H1 (cell line): ENCODE measurements around the gene S1PR3. TPM values are rescaled to one million over a fixed set of nuclear protein-coding genes. Genes with fewer than 3 reads are reported as not detected.

Experiments
- CTCF ChIA-PET: fragments of 300-600 bp; sonication (Branson Sonifier 250); formaldehyde crosslinking; loops from one replicate; lab custom pipeline; 2021; ENCODE audit not compliant: partially characterized antibody; lab: Charles Lee
- POLR2A ChIA-PET: fragments of 300-600 bp; sonication (Branson Sonifier 250); formaldehyde crosslinking; loops from one replicate; lab custom pipeline; 2021; ENCODE audit warnings: inconsistent platforms; ENCODE audit not compliant: partially characterized antibody; lab: Charles Lee
- DNase-seq, 2 experiments: peaks; one replicate each; pipeline versions ENCODE4 v3.0.0 to v3.0.0-alpha.2; 2010 to 2022; ENCODE audit warnings: low spot score in 2 of 2, low read depth in 1 of 2, mixed read lengths in 1 of 2
- FAIRE-seq: peaks from 2 replicates; lab custom pipeline; 2011; peaks lifted over from hg19 to GRCh38; lab: Jason Lieb, UNC
- H2AFZ ChIP-seq: 2 replicates; pipeline ENCODE4 v1.8.1; 2012; ENCODE audit warnings: low read length, inconsistent platforms
- H2AK5ac ChIP-seq: 2 replicates; pipeline ENCODE4 v1.6.1; 2013; ENCODE audit warnings: low read depth, low read length
- H2BK120ac ChIP-seq: replicated peaks from 2 replicates; pipeline ENCODE3; 2013; ENCODE audit warnings: low read depth, low read length, inconsistent platforms
- H2BK12ac ChIP-seq: 2 replicates; pipeline ENCODE4 v1.6.1; 2013; ENCODE audit warnings: low read depth, low read length
- H2BK15ac ChIP-seq: 2 replicates; pipeline ENCODE4 v1.6.1; 2013; ENCODE audit warnings: low read length
- H2BK20ac ChIP-seq: 2 replicates; pipeline ENCODE4 v1.6.1; 2013; ENCODE audit warnings: low read length
- H2BK5ac ChIP-seq: 2 replicates; pipeline ENCODE4 v1.6.1; 2013; ENCODE audit warnings: low read depth, low read length
- H3K14ac ChIP-seq: 2 replicates; pipeline ENCODE4 v1.6.1; 2013; ENCODE audit warnings: inconsistent platforms; ENCODE audit not compliant: insufficient read length
- H3K18ac ChIP-seq: 2 replicates; pipeline ENCODE4 v1.6.1; 2013; ENCODE audit warnings: low read length; ENCODE audit errors: extremely low read depth
- H3K23ac ChIP-seq: 2 replicates; pipeline ENCODE4 v1.6.1; 2013; ENCODE audit warnings: inconsistent platforms; ENCODE audit not compliant: insufficient read length
- H3K23me2 ChIP-seq: 2 replicates; pipeline ENCODE4 v1.6.1; 2013; ENCODE audit warnings: low read depth, low read length
- H3K27ac ChIP-seq: 2 replicates; pipeline ENCODE4 v1.6.1; 2011; ENCODE audit warnings: low read depth, low read length, inconsistent platforms
- H3K27me3 ChIP-seq, 4 experiments: replicated peaks in 1 of 4; 1 replicate in 1 of 4; 2 replicates in 3 of 4; pipeline versions ENCODE4 v1.6.1 to v1.8.1; 2011 to 2013; ENCODE audit warnings: low read length in 3 of 4, mild to moderate bottlenecking in 3 of 4, inconsistent platforms in 2 of 4, mixed read lengths in 2 of 4, moderate library complexity in 1 of 4; ENCODE audit not compliant: control insufficient read depth in 3 of 4, insufficient read depth in 3 of 4; ENCODE audit errors: extremely low read depth in 1 of 4
- H3K36me3 ChIP-seq, 4 experiments: 2 replicates each; pipeline versions ENCODE4 v1.6.1 to v1.8.1; 2011 to 2013; ENCODE audit warnings: mild to moderate bottlenecking in 4 of 4, low read length in 3 of 4, moderate library complexity in 2 of 4, control low read depth in 1 of 4, inconsistent platforms in 1 of 4; ENCODE audit not compliant: insufficient read depth in 4 of 4, control insufficient read depth in 2 of 4
- H3K4ac ChIP-seq: replicated peaks from 2 replicates; pipeline ENCODE3; 2013; ENCODE audit warnings: low read length, low read depth, mixed read lengths, inconsistent platforms; ENCODE audit not compliant: insufficient read length
- H3K4me1 ChIP-seq, 4 experiments: replicated peaks in 1 of 4; 1 replicate in 1 of 4; 2 replicates in 3 of 4; pipeline versions ENCODE4 v1.6.1 to v1.8.1; 2011 to 2013; ENCODE audit warnings: low read length in 3 of 4, inconsistent platforms in 2 of 4, mixed read lengths in 1 of 4; ENCODE audit not compliant: insufficient read depth in 4 of 4, control insufficient read depth in 3 of 4
- H3K4me2 ChIP-seq, 2 experiments: 2 replicates each; pipeline versions ENCODE4 v1.6.1 to v1.8.1; 2011 to 2013; ENCODE audit warnings: low read depth in 2 of 2, low read length in 2 of 2, control low read depth in 1 of 2, inconsistent platforms in 1 of 2, mild to moderate bottlenecking in 1 of 2; ENCODE audit not compliant: insufficient read depth in 1 of 2
- H3K4me3 ChIP-seq, 4 experiments: fragments of 200-600, 300-600 bp in 1 of 4; sonication (generic), shearing (Covaris generic), sonication (Bioruptor Twin) in 1 of 4; 2 replicates each; pipeline versions ENCODE4 v1.5.1 to v1.8.1; 2011 to 2016; ENCODE audit warnings: low read length in 4 of 4, low read depth in 3 of 4, control low read depth in 2 of 4, inconsistent platforms in 2 of 4, mild to moderate bottlenecking in 2 of 4, mixed read lengths in 1 of 4, moderate library complexity in 1 of 4; ENCODE audit not compliant: insufficient read depth in 2 of 4; ENCODE audit errors: extremely low read depth in 1 of 4
- H3K56ac ChIP-seq: replicated peaks from 2 replicates; pipeline ENCODE3; 2013; ENCODE audit warnings: low read depth, mild to moderate bottlenecking, mixed read lengths, low read length, inconsistent platforms; ENCODE audit not compliant: insufficient read length
- H3K79me1 ChIP-seq: 2 replicates; pipeline ENCODE4 v1.6.1; 2013; ENCODE audit warnings: low read depth, low read length, control low read depth
- H3K79me2 ChIP-seq, 2 experiments: 2 replicates each; pipeline versions ENCODE4 v1.6.1 to v1.8.1; 2012 to 2013; ENCODE audit warnings: low read length in 2 of 2, mild to moderate bottlenecking in 2 of 2, inconsistent platforms in 1 of 2; ENCODE audit not compliant: insufficient read depth in 2 of 2, control insufficient read depth in 1 of 2
- H3K9ac ChIP-seq, 4 experiments: replicated peaks in 1 of 4; 1 replicate in 1 of 4; 2 replicates in 3 of 4; pipeline versions ENCODE4 v1.6.1 to v1.8.1; 2011 to 2013; ENCODE audit warnings: low read depth in 3 of 4, low read length in 3 of 4, control low read depth in 2 of 4, mild to moderate bottlenecking in 2 of 4, moderate library complexity in 2 of 4, inconsistent platforms in 1 of 4; ENCODE audit errors: extremely low read depth in 1 of 4
- H3K9me3 ChIP-seq, 2 experiments: 2 replicates each; pipeline versions ENCODE4 v1.6.1 to v1.8.1; 2012 to 2013; ENCODE audit warnings: mild to moderate bottlenecking in 2 of 2, moderate library complexity in 2 of 2, control low read depth in 1 of 2, inconsistent platforms in 1 of 2, low read depth in 1 of 2, low read length in 1 of 2, mixed read lengths in 1 of 2; ENCODE audit not compliant: insufficient read depth in 2 of 2
- H4K20me1 ChIP-seq, 2 experiments: replicated peaks in 1 of 2; 2 replicates each; pipeline versions ENCODE3 to v1.8.1; 2011 to 2013; ENCODE audit warnings: inconsistent platforms in 2 of 2, low read length in 2 of 2, mild to moderate bottlenecking in 1 of 2; ENCODE audit not compliant: insufficient read depth in 2 of 2, control insufficient read depth in 1 of 2
- H4K5ac ChIP-seq: 2 replicates; pipeline ENCODE4 v1.6.1; 2013; ENCODE audit warnings: low read length, low read depth, mixed read lengths, inconsistent platforms; ENCODE audit not compliant: insufficient read length
- H4K8ac ChIP-seq: 2 replicates; pipeline ENCODE4 v1.8.0; 2013; ENCODE audit warnings: mild to moderate bottlenecking, moderate library complexity, low read length, inconsistent platforms; ENCODE audit not compliant: insufficient read depth; ENCODE audit errors: extremely low read depth
- H4K91ac ChIP-seq: replicated peaks from 2 replicates; pipeline ENCODE3; 2013; ENCODE audit warnings: low read length, mixed read lengths, inconsistent platforms; ENCODE audit not compliant: insufficient read length
- ASH2L ChIP-seq: fragments of 200-600, 300-600 bp; sonication (generic); IDR thresholded peaks from one replicate; pipeline ENCODE4 v1.7.1; 2017; ENCODE audit warnings: low read length
- BACH1 ChIP-seq: IDR thresholded peaks from 2 replicates; pipeline ENCODE4 v1.6.1; 2012; ENCODE audit warnings: low read length, improper control_type of control experiment
- BRCA1 ChIP-seq: IDR thresholded peaks from 2 replicates; pipeline ENCODE4 v1.6.1; 2012; ENCODE audit warnings: low read depth, low read length, improper control_type of control experiment
- FOSL1 ChIP-seq: IDR thresholded peaks from 2 replicates; pipeline ENCODE4 v1.6.1; 2011; ENCODE audit warnings: mild to moderate bottlenecking, low read depth, low read length, moderate library complexity; ENCODE audit not compliant: insufficient read depth
- KDM1A ChIP-seq: fragments of 200-600, 300-600 bp; sonication (generic); IDR thresholded peaks from 2 replicates; pipeline ENCODE4 v1.7.1; 2016; ENCODE audit warnings: mild to moderate bottlenecking, low read length, borderline replicate concordance
- KDM5A ChIP-seq: fragments of 200-600 bp; IDR thresholded peaks from 2 replicates; pipeline ENCODE4 v1.7.1; 2012; ENCODE audit warnings: mild to moderate bottlenecking, low read length, inconsistent platforms, mixed read lengths
- POLR2A ChIP-seq, 2 experiments: IDR thresholded peaks; 1 replicate in 1 of 2; 2 replicates in 1 of 2; pipeline ENCODE4 v1.6.1; 2011; ENCODE audit warnings: low read depth in 2 of 2, low read length in 2 of 2, mild to moderate bottlenecking in 2 of 2; ENCODE audit errors: control extremely low read depth in 1 of 2
- SAP30 ChIP-seq: fragments of 300-600 bp; sonication (generic); IDR thresholded peaks from 2 replicates; pipeline ENCODE4 v1.7.1; 2012; ENCODE audit warnings: low read length, moderate library complexity, mild to moderate bottlenecking, inconsistent platforms; ENCODE audit not compliant: insufficient read depth, insufficient replicate concordance
- SIX5 ChIP-seq: IDR thresholded peaks from 2 replicates; pipeline ENCODE4 v1.6.1; 2011; ENCODE audit warnings: mild to moderate bottlenecking, low read depth, low read length
- SP4 ChIP-seq: IDR thresholded peaks from 2 replicates; pipeline ENCODE4 v1.6.1; 2012; ENCODE audit warnings: low read length, inconsistent platforms
- WGBS, 2 experiments: shearing (Covaris generic) in 1 of 2; methylation state at CpG; one replicate each; pipeline versions ENCODE4 v1.1.6 to v1.1.7; 2013 to 2015; ENCODE audit warnings: low lambda C conversion rate in 2 of 2, mixed read lengths in 2 of 2, inconsistent platforms in 1 of 2, low coverage in 1 of 2, missing lambda C conversion rate in 1 of 2; ENCODE audit not compliant: insufficient replicate concordance in 2 of 2, insufficient coverage in 1 of 2, insufficient read length in 1 of 2; ENCODE audit errors: extremely low coverage in 1 of 2, missing lambda C conversion rate in 1 of 2; 5-methylcytosine and 5-hydroxymethylcytosine counted together
- polyA plus RNA-seq, 7 experiments: library from polyadenylated mRNA; depleted of rRNA in 3 of 7; stranded (reverse) in 5 of 7; unstranded in 2 of 7; fragments of >200 nt in 5 of 7; fragments of 200-250 nt in 2 of 7; gene quantifications; 1 replicate in 5 of 7; 2 replicates in 1 of 7; 4 replicates in 1 of 7; pipeline versions ENCODE4 v1.2.1 to v1.2.3, GENCODE V29; 2011 to 2013; ENCODE audit warnings: missing spikeins in 2 of 7, mixed read lengths in 2 of 7
- total RNA-seq: library from RNA; stranded (reverse); fragmentation: NEBNext Ultra II Directional; extraction: Animal tissue kit (Norgen Biotek cat#: 25700); gene quantifications from 2 replicates; pipeline ENCODE4 v1.2.1, GENCODE V29; 2021
- TF ChIP-seq, protein P1 (sequence below): IDR thresholded peaks from 2 replicates; pipeline ENCODE4 v1.6.1; 2011; ENCODE audit warnings: low read length, improper control_type of control experiment

S1PR3 gene
- total and polyA plus RNA-seq, 2 of the 8 experiments (the other 6 are each of a cell fraction or from before 2014, with no cell fraction given) = 3.7 to 6.4 TPM

DNA sequence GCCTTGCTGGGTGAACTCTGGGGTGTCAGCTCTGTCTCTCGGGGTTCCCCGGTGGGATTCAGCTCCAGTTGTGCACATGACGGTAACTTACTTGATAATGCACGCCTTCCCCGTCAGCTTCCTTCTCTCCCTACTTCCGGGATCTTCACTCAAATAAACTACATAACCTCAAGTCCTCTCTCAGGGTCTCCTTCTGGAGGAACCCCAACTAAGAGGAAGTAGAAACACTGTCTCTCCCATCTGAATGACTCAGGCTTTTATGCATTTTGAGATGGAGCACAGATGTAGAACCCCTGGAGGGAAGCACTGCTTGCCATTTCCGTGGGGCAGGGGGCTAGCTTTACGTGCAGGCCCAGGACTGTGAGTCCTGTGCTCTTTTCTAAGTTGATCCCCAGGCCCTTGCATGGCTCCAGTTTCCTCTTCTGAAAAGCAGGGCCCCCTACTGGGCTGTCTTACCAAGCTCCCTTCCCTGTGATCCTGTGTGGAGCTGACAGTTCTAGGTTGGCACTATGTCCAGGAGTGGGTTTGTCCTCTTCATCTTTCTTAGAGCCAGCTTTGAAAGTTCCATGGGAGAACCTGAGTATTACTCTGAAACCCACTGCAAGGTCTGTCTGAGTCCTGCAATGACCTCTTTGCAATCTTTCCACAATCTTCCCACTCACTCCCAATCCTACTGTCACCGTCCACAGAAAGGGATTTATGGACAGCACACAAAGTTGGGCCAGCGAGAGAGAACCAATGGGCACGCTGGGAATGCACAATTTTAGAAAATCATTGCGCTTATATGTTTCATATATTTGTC lies 17.7 kb downstream of the S1PR3 start:
- Histone ChIP-seq H3K27me3 (no peaks in the 10 kb centered on the region), H2BK12ac (no peak overlapping the region), H2AK5ac (no peak overlapping the region; the same call in 1 of the 2 replicates), H3K56ac (no peak overlapping the region), H4K91ac (no peak overlapping the region), H2BK20ac (no peak overlapping the region), H3K79me2 (no peaks in the 10 kb centered on the region), H4K5ac (no peak overlapping the region), H3K4me2 (no peak overlapping the region), H3K18ac (no peak overlapping the region), H3K9me3 (no peaks in the 10 kb centered on the region), H3K23me2 (no peaks in the 10 kb centered on the region), H4K20me1 (no peaks in the 10 kb centered on the region), H4K8ac (no peak overlapping the region), H2BK120ac (no peak overlapping the region), H3K27ac (no peak overlapping the region), H2AFZ (no peak overlapping the region), H2BK5ac (no peak overlapping the region), H2BK15ac (no peak overlapping the region), H3K4ac (no peak overlapping the region), H3K14ac (no peak overlapping the region), H3K4me3 (no peak overlapping the region), H3K36me3 (no peaks in the 10 kb centered on the region), H3K4me1 (peaks cover 2 to 14% (median 4%) of the 10 kb centered on the region in 4 experiments; a peak in 6 of 7 replicates), H3K9ac (no peak overlapping the region), H3K23ac (no peak overlapping the region), H3K79me1 (no peaks in the 10 kb centered on the region)
- DNase-seq (no peak), FAIRE-seq (no peak)
- ChIA-PET POLR2A (interaction anchor here (0.8 kb wide), 2 partner anchors 16 to 24 kb away, joined by 3 read pairs; no protein-coding TSS in a partner anchor), CTCF (interaction anchor here (0.5 to 2.0 kb wide), 4 partner anchors 264 to 403 kb away, joined by 3 to 7 read pairs (median 4); no protein-coding TSS in a partner anchor)
- whole genome bisulfite sequencing, 2 experiments = 87% methylated on average over 12 of the region's 12 CpGs; no CpG with 5 or more reads in 1 of the 2 experiments
- TF ChIP-seq KDM5A (no peak), SAP30 (no peak), FOSL1 (no peak), KDM1A (no peak), POLR2A (IDR thresholded peaks at IDR 0.05; ENCODE audit: control extremely low read depth in 1 of 2, low read depth in 2 of 2, low read length in 2 of 2) (no peak), SIX5 (no peak), BRCA1 (no peak), SP4 (no peak), BACH1 (no peak), ASH2L (no peak)
- TF ChIP-seq, protein P1, sequence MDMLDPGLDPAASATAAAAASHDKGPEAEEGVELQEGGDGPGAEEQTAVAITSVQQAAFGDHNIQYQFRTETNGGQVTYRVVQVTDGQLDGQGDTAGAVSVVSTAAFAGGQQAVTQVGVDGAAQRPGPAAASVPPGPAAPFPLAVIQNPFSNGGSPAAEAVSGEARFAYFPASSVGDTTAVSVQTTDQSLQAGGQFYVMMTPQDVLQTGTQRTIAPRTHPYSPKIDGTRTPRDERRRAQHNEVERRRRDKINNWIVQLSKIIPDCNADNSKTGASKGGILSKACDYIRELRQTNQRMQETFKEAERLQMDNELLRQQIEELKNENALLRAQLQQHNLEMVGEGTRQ = no peak
